SU-DHL-6 (cell line): ENCODE data around the gene CITED2.

Source experiments
- EZH2phosphoT487 ChIP-seq: fragments of 200-600 bp; sonication (generic), shearing (Covaris generic); conservative IDR thresholded peaks from 2 replicates; pipeline ENCODE4 v1.6.1; 2018; ENCODE audit warnings: mild to moderate bottlenecking, antibody characterized with exemption, low read length, moderate library complexity, mixed read lengths
- TF ChIP-seq, protein P1 (sequence below): fragments of 200-600 bp; sonication (generic); IDR thresholded peaks from one replicate; pipeline ENCODE4 v1.5.1; 2017; ENCODE audit warnings: antibody characterized with exemption, mild to moderate bottlenecking, low read length, moderate library complexity; ENCODE audit not compliant: insufficient read depth, poor library complexity, severe bottlenecking

DNA sequence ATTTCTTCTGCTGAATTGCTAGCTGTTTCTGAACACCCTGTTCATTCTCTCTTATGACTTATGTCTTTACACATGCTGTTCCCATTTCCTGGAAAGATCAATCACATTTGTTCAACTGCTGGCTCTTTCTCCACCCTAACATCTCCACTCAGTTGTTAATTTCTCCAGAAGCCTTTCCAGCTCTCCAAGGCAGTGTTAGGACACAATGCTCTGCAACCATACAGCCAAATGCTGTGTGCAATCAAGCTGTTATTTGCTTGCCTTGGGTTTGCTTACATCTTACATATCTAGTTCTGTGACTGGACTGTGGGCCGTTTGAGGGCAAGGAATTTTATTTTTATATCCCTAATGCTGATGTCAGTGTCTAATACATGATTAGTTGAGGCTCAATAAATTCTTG is 24.2 kb upstream of the CITED2 start:
- TF ChIP-seq, protein P1, sequence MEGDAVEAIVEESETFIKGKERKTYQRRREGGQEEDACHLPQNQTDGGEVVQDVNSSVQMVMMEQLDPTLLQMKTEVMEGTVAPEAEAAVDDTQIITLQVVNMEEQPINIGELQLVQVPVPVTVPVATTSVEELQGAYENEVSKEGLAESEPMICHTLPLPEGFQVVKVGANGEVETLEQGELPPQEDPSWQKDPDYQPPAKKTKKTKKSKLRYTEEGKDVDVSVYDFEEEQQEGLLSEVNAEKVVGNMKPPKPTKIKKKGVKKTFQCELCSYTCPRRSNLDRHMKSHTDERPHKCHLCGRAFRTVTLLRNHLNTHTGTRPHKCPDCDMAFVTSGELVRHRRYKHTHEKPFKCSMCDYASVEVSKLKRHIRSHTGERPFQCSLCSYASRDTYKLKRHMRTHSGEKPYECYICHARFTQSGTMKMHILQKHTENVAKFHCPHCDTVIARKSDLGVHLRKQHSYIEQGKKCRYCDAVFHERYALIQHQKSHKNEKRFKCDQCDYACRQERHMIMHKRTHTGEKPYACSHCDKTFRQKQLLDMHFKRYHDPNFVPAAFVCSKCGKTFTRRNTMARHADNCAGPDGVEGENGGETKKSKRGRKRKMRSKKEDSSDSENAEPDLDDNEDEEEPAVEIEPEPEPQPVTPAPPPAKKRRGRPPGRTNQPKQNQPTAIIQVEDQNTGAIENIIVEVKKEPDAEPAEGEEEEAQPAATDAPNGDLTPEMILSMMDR: no peak
- TF ChIP-seq EZH2phosphoT487: no peak
